ENCODE results near the gene EPGN.
A peak's percentile ranks its signal among the peaks of the same experiment; 100 is the strongest.
"Not testable (repeated sequence)": the region's sequence is repeated elsewhere in the genome, so short reads cannot be mapped to it uniquely, and the experiment has no call there.

The EPGN gene

GRCh38 chr4:74311696-74312313 lies 3.5 kb downstream of the EPGN start:
- no peak for DNase-seq

DNA sequence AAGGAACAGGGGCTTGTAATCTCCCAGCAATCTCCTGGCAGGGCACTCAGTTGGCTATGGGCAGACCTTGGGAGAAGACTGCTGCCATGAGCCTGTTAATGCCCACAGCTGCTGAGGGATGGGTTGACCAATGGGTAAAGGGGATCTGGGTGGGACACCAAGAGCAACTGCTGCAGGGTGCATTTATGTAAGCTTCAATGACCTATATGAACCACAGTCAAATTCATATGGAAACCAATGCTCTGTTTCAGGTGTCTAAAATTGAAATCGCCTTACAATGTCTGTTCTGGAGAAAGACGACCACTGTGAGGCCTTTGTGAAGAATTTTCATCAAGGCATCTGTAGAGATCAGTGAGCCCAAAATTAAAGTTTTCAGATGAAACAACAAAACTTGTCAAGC lies 6.1 kb downstream of the EPGN start:
- no peak for DNase-seq

DNA sequence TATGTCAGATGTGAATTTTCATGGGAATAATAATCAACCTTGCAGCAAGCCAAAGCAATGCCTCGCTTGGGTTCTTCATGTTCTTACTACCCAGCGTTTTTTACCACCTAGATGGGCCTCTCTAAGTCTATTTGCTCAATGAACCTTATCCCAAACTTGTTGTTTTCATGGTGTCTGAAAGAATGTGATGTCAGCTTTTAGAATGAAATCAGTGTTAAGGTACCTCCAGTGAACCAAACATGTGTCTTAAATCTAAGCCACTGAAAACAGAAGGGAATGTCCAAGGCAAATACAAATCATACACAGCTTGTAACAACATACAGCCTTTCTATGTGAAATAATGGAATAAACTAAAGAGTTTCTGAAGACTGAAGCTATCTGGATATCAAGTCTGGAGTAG lies 6.7 kb downstream of the EPGN start:
- DNase-seq = no peak

DNA sequence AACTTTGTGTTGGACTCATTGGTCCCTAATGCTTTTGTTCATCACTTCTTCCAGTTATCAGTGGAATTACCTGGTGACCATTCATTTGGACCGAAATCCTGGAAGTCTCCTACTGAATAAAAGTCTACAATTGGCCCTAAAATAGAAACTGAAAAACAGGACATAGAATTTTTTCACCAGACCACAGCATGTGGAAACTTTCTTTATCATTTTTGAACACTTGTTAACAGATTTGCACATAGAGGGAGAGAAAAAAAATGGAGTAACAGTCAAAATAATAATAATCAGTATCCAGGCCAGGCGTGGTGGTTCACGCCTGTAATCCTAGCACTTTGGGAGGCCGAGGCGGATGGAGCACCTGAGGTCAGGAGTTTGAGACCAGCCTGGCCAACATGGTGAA lies 7.1 kb downstream of the EPGN start:
- no peak for DNase-seq

DNA sequence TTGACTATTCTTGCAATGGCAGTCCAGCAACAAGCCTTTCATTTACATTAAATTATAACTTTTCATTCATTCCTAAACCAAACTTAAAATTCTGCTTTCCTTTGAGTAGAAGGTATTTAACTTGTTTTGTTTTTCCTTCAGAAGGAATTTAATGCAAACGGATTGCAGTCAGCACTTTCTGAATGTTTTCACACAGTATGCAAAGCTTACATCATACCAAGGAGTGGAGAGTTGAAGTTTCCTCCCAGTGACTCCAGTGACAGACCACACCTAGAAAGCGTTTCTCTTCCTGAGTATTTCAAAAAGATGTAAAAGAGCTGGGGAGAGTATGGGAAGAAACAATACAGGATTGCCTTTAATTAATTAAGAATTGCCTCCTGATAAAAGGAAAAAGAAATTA lies 8.1 kb downstream of the EPGN start:
- no peak for DNase-seq

DNA sequence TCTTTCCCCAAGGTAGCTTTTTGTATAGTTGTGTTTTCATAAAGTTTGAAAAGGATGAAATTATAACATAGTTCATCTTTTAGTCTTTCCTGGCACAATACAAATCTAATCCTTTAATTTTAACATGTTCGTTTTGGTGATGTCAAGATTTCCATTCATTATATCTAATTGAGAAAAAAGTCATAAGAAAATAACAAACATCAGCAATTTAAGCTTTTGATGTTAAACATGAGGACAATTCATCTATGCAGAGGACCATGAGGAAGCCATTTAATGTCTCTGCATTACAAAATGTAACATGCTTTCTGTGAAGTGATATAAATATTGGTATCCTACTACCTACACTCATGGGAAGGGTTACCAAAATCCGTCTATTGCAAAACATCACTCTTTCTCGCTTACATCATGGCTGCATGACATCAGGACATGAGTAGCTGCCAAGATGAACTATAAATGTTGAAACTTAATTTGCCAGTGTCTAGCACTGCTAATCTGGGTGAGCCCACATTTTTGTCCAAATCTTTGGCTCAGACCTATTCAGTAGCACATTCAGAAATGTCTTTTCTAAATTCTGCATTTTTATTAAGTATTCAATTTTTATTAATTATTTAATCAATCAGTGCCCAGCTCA lies 9.5 kb downstream of the EPGN start:
- no peak for DNase-seq

DNA sequence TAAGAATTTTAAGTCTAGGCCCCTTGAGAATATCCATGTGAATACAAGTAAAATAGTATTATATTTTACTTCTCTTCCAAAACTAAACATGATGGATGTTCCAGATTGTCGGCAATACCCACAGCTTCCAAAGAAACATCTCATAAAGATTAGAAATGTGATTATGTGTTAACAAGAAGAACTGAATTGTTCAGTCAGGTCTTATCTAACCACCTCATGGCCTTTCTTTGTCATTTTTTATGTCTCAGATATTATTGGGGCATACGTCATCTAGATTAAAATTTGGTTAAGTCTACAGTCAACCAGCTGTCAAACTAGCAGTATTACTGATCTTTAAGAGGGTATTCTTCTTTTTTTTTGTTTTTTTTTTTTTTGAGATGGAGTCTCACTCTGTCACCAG lies 10.0 kb downstream of the EPGN start:
- DNase-seq = no peak

- DNase-seq = no peak
Measured at GRCh38 chr4:74319470-74319869, 11.2 kb downstream of the EPGN start.

DNA sequence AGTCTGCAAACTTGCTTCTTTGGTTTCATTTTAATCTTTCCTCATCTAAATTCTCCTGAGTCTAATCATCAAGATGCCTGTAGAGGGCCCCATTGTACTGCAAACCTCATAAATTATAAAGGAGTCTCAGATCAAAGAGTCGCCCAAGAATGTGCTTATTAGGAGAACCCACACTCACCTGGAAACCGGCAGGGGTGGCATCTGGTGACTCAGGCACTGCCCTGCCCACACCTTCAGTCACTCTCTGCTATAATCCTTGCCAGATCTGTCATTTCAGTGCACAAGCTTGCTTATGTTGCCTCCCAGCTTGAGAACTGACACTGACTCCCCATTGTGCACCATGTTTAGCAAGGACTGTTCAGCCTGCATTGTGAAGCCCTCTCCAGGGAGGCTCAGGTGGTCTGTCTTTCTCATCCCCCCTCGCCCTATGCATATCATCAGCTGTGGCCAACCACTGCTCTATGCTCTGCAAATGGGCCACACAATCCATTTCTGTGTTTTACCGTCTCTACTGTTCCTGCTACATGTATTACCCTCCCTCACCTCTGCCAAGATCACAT lies 12.4 kb downstream of the EPGN start:
- DNase-seq = peak; percentile 30

DNA sequence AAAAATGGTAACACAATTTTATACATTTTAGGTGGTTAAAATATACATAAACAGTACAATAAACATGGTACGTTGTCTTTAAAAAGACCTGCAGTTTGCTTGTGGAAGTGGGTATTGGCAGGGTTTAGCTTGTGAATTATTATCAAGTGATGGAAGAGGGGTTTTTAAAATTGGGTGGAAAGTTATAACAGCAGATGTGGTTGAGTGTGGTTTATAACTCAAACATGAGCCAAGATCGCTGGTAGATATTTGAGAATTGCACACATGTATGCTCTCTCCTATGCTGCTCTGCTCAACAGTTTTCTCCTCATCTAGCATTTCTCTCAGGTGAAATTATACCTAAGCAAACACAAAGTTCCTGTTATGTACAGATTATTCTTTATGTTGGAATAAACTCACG lies 14.0 kb downstream of the EPGN start:
- no peak for DNase-seq

- DNase-seq = no peak
Measured at GRCh38 chr4:74323663-74324062, 15.4 kb downstream of the EPGN start.

- no peak for DNase-seq
Measured at GRCh38 chr4:74324262-74324661, 16.0 kb downstream of the EPGN start.

DNA sequence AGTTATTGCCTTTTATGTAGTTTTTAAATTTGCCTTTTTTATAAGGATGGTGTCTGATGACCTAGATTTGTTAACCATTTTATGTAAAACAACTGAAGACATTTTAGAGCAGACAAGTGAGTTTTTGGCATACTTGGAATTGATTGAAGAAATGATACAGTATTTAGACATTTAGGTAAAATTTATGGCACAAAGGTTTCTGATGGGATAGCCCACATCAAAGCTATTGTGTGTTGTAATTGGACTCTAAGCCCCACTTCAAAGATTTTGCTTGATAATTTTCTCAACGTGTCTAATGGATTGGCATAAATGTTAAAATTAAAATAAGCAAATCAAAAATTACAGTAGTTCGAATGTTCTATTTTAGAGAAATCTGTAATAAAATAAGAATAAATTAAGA lies 17.6 kb downstream of the EPGN start:
- no peak for DNase-seq

DNA sequence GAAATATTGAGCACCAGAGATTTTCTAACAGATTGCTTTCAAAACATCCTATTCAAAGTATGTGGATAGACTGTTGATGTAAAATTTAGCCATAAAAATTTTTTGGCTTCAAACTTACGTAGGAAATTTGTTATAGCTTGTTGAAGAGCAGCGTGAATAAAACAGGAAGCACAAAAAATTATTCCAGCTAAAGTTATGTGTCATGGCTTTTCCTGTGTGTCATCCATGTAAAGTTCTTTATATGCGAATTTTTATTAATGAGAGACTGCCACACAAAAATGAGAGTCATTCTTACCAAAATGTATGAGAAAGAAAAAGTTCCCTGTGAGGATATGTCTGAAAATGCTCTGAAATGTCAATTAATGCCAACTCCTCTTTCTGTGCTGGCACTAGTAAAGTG lies 19.5 kb downstream of the EPGN start:
- no peak for DNase-seq

GRCh38 chr4:74328501-74328900 lies 20.2 kb downstream of the EPGN start:
- no peak for DNase-seq

DNA sequence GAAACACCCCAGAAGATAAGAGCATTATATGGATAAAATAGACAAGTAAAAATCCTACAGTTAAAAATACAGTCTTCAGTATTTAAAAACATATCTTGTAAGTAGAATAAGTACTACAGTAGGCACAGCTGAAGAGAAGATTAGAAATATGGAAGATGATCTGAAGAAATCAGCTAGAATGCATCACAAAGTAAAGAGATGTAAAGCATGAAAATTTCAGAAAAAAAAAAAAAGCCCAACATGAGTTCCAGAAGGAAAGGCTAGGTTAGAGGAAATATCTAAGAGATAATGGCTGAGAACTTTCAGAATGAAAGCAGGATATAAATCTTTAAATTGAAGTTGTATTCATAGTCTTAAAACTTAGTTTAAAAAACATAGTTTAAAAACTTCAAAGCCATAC lies 21.0 kb downstream of the EPGN start:
- DNase-seq = no peak

- no peak for DNase-seq
Measured at GRCh38 chr4:74330295-74330750, 22.1 kb downstream of the EPGN start.

GRCh38 chr4:74331252-74331651 lies 23.0 kb downstream of the EPGN start:
- DNase-seq = no peak

GRCh38 chr4:74331944-74332343 lies 23.7 kb downstream of the EPGN start:
- DNase-seq = no peak

- DNase-seq = no peak
Measured at GRCh38 chr4:74334636-74335035, 26.4 kb downstream of the EPGN start.

GRCh38 chr4:74335341-74336021 lies 27.2 kb downstream of the EPGN start:
- DNase-seq = no peak

DNA sequence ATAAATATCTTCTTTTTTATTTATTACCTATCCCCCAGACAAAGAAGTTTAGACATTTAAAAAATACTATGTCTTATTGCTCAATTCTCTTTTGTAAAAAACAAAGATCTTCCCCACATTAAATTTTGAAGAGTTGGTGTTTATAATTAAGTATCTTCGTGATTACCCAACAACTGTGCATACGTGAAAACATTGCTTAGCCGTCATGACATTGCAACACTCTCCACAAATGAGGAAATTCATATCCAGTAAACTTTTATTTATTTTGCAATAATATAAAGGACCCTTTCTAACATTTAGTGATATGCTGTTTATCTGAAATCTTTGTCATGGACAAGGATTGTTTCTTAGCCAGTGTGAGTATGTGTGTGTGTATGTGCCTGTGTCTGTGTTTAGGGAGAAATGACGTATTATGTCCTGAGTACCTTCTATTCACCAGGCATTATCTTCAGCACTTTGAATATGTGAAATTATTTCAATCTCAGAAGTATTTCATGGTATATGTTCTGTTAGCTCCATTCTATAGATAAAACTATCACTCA lies 30.6 kb downstream of the EPGN start:
- no peak for DNase-seq

GRCh38 chr4:74339501-74339900 lies 31.2 kb downstream of the EPGN start:
- no peak for DNase-seq

- not testable (repeated sequence) for DNase-seq
Measured at GRCh38 chr4:74340421-74340820, 32.2 kb downstream of the EPGN start.
